Right renal pelvis (tissue), 4 donors: ENCODE data around the gene CDNF. TPM values are rescaled to one million over a fixed set of nuclear protein-coding genes. Genes with fewer than 3 reads are reported as not detected.
"Not testable (repeated sequence)": the region's sequence is repeated elsewhere in the genome, so short reads cannot be mapped to it uniquely, and the experiment has no call there.

Experiments used
- DNase-seq, 4 donors: peaks; one replicate each; pipeline ENCODE4 v3.0.0-alpha.2; 2013; ENCODE audit warnings: low read depth in 4 of 4, low spot score in 3 of 4, missing footprints in 1 of 4
- polyA plus RNA-seq, 4 donors: library from polyadenylated mRNA; unstranded; fragments of 120-200 nt; gene quantifications; one replicate each; pipeline ENCODE4 v1.2.1, GENCODE V29; 2013; ENCODE audit not compliant: insufficient read length in 4 of 4

CDNF gene
- 1 to 10 TPM; 2.6 to 4.6 (median 2.8) TPM for polyA plus RNA-seq

DNA sequence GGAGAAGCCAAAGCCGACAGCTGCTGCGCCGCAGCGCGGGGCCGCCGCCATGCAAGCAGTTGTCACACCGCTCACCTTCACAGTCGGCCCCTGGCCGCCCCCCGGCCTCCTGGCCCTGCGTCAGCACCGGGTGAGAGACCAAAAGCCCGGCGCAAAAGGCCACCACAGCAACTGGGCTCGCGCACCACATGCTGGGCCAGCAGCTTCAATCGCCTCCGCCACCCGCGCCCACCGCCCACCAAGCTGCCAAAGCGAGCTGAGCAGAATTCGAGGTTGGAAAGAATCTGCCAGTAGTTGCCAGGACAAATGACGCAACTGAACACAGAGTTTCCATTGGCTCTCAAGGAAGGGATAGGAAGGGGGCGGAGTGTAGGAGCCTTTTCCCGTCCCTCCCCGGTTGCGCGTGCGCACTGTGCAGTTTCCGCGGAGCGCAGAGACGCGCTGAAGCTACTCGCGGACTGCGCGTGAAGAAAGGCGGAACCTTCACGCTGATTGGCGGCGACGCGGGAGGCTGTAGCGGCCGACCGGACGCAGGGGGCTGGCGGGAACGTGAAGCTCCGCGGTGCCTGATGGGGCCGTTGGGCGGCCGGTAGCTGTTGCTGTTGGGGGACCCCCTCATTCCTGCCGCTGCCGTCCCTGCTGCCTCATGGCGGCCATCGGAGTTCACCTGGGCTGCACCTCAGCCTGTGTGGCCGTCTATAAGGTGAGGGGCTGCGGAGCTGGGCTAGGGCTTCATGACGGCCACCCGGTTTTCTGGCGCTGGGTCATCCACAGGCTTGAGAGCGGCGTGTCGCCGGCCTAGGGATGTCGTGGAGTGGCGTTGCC is at the start of gene CDNF, which contains the start of the genes HSPA14 and MSANTD7:
Gene CDNF, minus strand, starts transcription at position 281 of the 825 bp plus-strand sequence. Its CDS starts 91 bp downstream, at position 190.
Gene HSPA14, plus strand, starts transcription at position 550 of the 825 bp plus-strand sequence. Its CDS starts 97 bp downstream, at position 647.
Gene MSANTD7, plus strand, starts transcription at position 550 of the 825 bp plus-strand sequence. CDS start 3,979 bp downstream, outside the sequence.
- peak; percentile 99 to 100 (median 100) for DNase-seq

DNA sequence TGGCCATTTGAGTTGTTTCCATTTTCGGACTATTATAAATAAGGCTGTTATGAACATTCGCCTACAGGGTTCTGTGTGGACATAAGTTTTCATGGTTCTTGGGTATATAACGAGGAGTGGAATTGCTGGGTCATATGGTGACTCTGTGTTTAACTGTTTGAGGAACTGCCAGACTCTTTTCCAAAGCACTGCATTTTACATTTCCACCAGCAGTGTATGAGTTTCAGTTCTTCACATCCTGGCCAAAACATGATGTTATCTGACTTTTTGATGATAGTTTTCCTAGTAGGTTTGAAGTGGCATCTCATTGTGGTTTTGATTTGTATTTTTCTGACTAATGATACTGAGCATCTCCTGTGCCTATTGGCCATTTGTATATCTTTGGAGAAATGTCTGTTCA is 46.2 kb upstream of the CDNF start:
- DNase-seq = no peak

DNA sequence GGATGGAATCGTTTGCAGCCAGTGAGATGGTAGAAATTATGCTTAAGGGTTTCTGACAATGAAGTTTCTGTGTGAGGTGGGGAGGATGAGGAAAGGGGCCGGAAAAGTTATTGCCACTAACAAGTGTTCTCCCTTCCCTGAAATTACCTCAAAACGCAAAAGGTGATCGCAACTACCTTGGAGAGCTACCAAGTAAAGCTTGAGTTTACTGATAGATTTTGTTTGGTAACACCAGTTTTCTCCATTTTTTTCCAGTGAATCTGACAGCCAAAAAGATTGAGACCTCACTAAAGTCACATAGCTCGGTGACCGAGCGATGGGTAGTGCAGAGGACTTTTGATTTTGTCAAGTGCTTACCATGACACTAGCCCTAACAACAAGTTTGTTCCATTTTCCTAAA is 42.4 kb upstream of the CDNF start:
- no peak for DNase-seq

DNA sequence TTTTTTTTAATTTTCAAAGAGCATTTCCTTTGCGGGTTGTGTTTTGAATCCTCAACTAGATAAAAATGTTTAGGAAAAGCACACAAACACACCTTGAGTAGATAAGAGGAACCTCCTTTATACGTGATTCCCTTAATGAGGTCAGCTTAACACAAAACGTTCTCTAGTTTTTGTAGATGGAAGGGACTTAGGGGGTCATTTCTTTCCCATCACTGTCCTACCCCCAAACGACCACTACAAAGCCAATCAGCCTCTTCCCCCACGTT is 42.0 kb upstream of the CDNF start:
- no peak for DNase-seq

DNA sequence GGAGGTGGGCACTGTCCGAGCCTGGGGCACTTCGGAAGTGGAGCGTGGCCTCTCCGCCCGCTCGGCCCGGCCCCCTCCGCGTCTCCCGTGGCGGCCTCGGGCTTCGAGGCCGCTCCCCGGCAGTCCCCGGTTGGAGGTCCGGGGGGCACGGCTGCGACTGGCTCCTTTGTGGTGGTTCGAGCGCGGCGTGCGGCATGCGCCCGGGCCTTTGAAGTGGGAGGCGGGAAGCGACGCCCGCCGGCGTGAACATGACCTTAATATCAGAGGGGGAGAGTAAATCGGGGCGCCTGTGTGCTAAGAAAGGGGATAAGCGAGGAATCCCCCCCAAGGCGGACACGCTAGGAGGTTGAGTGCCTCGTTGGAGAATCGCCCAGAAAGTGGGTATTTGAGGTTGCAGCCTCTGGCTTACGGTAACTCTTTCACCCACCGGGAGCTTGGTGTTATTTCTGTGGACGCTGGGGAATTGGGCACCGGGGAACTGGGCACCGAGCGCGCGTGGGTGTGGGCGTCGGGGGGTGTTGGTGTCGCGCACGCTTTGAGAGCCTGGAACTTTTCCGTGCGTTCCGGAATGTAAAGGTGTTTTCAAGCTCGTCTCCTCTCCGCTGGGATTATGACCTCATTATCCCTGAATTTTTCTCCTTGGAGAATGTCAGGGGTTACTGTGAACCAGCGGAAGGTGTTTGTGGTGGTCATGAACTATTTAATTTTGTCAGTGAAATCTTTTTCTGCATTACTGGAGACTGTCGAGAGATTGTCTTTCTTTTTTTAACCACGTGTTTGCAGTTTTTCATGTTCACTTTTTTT is 41.5 kb upstream of the CDNF start:
- peak in 2 of 4 donors; percentile 20 to 41 for DNase-seq

DNA sequence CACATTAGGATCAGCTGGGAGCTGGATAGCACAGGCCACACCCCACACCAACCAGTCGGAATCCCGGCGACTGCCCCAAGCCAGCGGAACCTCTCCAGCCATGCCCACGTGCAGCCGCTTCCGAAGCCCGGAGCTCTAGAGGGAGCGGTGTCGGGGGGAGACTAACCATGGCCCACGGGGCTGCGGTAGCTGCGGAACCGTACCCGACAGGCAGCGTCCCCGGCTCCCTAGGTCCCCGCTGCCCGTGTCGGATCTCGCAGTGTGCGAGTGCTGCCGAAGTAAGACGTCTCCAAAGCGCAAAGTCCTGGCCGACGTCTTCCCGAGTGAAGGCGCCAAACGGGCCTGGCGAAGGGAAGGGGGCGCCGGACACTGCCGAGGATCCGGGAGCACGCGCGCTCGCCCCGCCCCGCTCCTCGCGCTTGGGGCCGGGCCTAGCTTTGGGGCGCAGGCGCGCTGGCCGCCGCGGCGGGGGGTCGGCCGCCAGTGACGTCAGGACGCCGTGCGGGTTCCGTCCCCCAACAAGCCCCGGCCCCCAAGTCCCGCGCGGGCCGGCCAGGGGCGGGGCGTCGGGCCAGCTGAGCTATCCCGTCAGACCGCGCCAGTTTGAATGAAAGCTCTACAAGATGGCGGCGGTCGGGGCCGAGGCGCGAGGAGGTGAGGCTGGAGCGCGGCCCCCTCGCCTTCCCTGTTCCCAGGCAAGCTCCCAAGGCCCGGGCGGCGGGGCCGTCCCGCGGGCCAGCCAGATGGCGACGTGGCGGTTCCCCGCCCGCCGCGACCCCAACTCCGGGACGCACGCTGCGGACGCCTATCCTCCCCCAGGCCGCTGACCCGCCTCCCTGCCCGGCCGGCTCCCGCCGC is 40.7 kb upstream of the CDNF start, which contains the start of gene SUV39H2:
Gene SUV39H2, plus strand, starts transcription at position 601 of the 858 bp plus-strand sequence. Its CDS starts 23 bp downstream, at position 624.
- DNase-seq = peak; percentile 90 to 94 (median 92)

DNA sequence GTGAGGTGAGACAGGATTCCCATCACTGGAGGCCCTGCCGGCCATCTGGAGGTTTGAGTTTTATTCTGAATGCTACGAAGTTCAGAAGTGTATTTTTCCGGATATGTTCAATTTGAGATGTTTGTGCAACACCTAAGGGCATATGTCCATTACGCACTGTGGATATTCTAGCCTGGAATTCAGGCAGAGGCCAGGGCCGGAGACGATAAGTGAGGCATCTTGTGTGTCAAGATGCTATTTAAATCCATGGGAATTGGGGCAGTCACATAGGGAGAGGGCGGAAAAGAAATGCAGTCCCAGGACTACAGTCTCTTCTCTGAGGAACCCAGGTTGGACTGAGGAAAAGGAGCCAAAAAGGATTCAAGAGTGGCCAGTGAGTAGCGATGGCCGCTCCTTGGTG is 38.9 kb upstream of the CDNF start:
- DNase-seq = no peak

DNA sequence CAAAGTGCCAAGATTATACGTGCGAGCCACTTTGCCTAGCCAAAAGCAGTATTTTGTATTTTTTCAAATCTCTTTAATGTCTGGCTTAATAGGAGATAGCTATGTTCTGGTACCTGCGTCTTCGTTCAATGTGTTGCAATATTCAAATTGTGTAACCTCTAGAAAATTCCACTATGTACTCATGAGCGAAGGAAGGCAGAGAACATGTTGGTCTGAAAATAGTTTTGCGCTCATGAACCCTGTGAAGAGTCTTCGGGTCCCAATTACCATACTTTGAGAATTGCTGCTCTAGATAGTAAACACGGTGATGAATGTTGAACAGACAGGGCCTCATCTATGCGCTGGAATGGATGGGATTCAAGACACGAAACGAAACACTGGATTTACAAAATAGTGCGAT is 38.1 kb upstream of the CDNF start:
- no peak for DNase-seq

DNA sequence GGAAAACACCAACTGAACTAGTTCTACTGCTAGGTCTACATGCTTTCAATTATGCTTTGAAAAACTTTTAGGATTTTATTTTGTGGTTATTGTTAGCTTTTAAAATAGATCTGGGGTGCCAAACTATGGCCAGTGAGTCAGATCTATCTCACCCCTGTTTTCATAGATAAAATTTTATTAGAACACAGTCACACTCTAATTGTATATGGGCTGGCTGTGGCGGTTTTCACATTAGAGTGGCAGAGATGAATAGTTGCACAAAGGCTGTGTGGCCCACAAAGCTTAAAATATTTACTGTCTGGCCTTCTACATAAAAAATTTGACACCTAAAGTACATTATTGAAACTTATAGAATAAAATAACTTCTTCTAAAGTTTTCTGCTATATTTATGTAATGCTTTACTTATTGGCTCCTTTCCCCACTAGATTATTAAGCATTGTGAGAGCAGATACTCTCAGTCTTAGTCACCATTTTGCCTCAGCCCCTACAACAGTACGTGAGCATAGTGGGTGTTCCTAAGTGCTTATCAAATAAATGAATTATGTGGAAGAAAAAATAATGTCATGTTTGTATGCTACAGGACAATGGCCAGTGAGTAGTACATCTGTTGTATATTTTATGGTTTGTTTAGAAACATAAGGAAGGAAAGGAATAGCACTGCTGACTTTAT is 35.4 kb upstream of the CDNF start:
- no peak for DNase-seq

DNA sequence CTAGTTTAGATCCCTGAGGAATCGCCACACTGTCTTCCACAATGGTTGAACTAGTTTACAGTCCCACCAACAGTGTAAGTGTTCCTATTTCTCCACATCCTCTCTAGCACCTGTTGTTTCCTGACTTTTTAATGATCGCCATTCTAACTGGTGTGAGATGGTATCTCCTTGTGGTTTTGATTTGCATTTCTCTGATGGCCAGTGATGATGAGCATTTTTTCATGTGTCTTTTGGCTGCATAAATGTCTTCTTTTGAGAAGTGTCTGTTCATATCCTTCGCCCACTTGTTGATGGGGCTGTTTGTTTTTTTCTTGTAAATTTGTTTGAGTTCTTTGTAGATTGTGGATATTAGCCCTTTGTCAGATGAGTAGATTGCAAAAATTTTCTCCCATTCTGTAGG is 27.0 kb upstream of the CDNF start:
- DNase-seq = not testable (repeated sequence)

DNA sequence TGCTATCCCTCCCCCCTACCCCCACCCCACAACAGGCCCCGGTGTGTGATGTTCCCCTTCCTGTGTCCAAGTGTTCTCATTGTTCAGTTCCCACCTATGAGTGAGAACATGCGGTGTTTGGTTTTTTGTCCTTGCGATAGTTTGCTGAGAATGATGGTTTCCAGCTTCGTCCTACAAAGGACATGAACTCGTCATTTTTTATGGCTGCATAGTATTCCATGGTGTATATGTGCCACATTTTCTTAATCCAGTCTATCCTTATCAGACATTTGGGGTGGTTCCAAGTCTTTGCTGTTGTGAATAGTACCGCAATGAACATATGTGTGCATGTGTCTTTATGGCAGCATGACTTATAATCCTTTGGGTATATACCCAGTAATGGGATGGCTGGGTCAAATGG is 26.6 kb upstream of the CDNF start:
- DNase-seq = not testable (repeated sequence)

DNA sequence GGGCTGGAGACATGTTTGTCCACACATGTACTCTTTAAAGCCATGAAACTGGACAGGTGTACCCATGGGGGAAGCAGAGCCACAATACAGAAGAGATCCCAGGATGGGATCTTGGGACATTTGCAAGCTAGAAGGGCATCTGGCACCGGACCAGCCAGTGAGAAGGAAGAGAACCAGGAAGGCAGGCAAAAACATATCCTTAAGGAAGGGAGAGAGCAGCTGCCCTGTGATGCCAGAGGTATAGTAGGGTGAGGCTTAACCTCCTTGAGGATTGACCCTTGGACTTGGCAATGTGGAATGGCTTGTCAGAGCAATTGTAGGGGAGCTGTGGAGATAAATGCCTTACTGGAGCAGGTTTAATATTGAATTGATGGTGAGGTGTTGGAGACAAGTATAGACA is 23.0 kb upstream of the CDNF start:
- DNase-seq = no peak

DNA sequence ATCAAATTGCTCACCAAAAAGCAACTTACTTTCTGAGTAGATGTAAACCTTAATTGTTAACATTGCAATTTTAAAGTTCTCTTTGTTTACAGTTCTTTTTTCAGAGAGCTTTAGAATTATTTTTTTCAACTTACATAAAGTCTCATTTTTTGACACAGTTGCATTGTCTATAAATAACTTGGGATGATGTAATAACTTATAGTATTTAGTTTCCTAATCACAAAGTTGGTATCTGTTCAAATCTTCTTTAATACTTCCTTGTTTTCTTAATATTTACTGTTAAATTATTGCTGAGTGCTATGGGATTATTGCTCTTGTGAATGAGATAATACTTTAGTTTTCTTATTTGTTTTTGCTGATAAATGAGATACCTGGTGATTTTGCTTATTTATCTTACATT is 21.9 kb upstream of the CDNF start:
- DNase-seq = no peak

DNA sequence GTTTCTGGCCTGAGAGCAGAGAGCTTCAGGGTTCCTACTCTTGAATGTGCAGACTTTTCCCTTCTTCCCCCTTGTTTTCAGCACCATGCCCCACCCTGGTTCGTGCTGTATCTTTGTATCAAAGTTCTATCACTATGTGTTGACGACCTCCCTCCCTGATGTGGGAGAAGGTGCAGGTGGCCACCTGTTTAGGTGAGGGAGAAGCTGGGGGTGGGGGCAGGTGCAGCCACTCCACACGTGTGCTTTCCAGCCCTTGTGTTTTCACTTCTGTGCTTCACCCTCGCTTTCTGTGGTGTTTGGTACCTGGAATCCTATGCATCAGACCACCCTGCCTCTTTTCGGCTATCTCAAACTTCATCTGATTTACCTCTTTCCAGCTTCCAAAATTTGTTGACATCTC is 21.2 kb upstream of the CDNF start:
- no peak for DNase-seq

DNA sequence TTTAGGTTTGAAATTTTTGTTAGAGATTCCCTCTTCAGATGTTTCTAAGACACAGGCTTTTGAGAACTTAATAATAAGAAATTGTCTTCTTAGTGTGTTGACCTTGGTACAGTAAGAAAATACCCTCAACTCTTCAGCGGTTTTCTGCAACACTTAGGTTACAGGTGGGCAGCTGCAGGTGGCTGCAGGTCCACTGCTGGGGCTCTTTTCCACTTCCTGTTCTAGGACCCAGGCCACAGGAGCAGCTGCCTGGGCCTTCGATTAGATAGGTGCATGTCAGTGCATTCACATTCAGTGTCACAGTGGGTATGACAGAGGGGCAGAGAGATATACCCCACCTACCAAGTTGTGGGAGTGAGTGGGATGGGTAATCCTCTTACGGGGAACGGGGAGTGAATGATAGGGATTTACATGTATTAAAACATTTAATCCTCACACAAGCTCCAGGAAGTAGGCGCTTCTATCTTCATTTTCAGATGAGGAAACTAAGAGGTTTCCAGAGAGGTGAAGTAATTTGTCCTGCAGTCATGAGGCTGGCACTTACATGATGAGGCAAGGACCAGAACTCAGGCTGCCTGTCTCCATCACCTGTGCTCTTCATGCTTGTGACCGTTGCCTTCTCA is 20.6 kb upstream of the CDNF start:
- no peak for DNase-seq

DNA sequence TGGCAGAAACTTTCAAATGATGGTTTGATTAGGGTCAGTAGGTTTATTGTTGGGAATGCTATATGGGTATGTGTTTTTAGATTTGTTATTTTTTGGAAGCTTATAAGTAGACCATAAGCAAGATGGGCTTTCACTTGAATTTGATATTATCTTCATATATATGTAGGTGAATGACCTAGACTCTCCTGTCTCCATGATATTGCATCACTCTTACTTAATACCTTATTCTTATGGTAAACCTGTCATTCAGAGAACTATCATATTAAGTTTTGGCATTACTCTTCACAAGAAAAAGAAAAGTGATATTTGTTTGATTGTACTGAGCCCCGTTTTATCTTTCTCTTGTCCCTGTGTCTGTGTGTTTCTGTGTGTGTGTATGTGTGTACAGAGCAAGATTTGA is 17.6 kb upstream of the CDNF start:
- no peak for DNase-seq

DNA sequence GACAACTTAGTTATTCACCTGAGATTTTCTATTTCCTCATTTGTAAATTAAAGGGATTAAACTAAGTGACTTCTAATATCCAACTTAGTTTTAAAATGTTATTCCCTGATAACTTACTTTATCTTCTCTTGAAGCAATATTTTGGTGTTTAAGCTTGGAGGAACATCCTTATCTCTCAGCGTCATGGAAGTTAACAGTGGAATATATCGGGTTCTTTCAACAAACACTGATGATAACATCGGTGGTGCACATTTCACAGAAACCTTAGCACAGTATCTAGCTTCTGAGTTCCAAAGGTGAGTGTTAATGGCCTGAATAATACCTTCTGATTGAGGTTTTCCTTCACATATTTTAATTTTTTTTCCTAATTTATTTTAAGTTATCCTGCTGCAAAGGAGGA is 14.4 kb upstream of the CDNF start:
- DNase-seq = no peak

DNA sequence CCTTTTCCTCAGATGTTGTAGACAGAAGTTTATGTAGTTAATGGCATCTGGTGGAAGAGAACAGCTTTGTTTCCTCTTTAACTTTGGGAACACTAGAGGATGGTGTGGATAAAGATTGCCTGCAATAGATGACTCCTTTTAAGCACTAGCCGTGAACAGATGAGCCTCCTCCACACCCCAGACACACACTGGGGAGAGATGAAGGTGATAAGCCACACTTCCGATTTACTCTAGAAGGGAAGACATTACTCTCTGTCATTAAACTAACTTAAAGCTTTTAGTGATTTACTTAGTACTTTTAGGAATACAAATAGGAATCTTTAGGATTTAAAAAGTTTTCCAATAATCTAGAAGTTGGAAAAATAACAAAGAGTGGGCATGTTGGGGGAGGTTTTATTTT is 7.1 kb upstream of the CDNF start:
- DNase-seq = no peak

DNA sequence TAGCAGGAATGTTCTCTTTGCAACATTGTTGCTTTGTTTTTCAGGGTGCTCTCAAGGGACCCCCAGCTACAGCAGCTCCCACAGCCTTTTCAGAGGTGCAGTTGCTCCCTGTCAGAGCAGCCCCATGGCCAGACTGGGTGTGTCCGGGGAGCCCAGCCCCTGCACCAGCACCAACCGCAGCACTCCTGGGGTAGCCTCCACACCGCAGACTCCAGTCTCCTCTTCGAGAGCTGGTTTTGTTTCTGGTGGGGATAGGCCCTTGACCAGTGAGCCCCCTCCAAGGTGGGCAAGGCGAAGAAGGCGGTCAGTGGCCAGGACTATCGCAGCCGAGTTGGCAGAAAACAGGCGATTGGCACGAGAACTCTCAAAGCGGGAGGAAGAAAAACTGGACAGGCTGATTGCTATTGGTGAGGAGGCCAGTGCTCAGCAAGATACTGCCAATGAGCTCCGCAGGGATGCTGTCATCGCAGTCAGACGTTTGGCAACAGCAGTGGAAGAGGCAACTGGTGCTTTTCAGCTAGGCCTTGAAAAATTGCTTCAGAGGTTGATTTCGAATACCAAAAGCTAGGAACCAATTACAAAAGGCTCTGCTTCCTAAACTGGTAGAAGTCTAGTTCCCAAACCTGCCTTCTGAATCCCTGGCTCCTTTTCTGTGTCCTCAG is 5.6 kb upstream of the CDNF start:
- no peak for DNase-seq
